ENCODE results near the gene TMEM207.

The TMEM207 gene

DNA sequence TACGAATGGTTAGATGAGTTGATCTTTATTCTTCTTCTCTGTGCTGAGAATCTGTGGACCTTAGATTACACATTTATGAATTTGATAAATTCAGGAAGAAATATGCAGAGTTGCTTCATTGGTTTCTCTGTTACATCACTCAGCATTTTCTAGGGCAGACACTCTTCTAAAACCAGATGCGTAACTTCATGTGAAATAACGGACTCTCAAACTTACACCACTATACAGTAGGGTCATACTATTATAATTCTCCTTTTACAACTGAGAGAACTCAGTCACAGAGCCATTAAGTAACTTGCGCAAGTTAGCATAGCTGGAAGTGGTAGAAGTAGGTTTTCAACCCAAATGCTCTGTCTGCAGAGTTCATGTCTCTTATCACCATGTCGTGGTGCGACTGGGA lies 5.7 kb downstream of the TMEM207 start:
- DNase-seq (ENCODE audit: low read depth in 3 of 3) = no peak

DNA sequence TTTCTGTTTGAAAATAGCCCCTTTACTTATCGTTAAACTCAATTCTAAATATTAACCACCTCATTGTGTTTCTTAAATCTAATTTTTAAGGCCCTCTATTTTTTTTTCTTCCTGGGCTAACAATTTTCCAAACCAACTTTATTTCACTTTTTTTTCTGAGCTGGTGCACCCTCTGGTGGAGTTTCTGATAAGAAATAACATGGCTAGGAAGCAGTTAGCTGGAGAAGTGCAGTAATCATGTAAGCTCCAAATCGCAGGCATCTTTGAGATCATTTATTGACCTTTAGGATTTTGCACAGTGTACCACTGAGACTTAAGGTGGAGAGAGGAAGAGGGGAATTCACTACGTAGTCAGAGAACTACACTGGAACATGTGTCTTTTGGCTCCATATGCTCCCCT lies 6.4 kb downstream of the TMEM207 start:
- DNase-seq (ENCODE audit: low read depth in 3 of 3) = no peak

DNA sequence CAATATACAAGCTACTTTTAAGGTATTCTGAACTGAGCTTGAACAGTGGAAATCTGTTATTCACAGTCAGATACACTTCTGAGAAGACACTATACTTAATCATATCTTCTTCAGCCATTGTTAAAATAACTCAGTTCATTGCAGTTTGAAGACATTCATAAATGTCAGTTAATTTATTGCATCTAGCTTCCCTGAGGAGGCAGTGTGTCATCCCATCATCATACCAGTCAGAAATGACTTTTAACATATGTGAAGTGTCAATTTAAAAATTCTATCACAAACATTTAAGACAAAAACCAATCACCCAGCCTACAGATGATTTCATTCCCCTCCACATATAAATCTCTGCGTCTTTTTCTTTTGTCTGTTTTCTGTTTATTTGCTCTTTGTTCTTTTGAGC lies 7.5 kb downstream of the TMEM207 start:
- no peak for DNase-seq (ENCODE audit: low read depth in 3 of 3)

DNA sequence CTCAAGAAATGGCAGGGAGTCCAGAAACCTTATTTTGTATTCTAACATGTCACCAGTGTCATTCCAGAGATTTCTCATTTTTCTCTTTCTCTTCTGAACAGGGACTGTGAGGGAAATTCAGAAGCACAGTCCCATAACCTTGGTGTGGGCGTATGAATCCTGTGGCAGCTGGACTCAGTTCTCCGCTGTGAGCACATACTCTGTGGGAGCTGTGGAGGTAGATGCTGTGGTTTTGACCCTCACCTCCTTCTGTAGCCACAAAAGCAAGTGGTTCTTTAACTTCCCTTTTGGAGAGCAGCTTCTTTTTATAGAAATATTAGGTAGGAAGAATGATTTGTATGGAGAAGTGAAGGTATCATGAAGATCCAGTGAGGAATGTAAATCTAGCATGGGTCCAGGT lies 13.4 kb downstream of the TMEM207 start:
- DNase-seq (ENCODE audit: low read depth in 3 of 3) = no peak

DNA sequence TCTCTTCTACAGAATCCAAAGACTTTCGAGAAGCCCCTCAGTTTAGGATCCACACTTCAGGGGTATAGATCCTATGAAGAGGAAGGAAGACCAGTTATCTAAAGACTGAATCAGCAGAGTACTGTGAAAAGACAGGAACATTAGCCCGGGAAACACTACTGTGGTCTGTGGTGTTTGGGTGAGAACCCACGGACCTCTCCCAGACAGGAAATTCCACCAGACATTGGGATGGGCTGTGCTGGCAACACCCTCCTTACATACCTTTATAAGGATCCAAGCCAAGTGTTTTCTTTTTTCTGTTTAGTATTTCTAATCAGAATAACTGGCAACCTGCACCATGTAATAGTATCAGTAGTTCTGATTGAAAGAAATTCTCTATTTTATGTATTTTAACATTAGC lies 14.1 kb downstream of the TMEM207 start:
- no peak for DNase-seq (ENCODE audit: low read depth in 3 of 3)

DNA sequence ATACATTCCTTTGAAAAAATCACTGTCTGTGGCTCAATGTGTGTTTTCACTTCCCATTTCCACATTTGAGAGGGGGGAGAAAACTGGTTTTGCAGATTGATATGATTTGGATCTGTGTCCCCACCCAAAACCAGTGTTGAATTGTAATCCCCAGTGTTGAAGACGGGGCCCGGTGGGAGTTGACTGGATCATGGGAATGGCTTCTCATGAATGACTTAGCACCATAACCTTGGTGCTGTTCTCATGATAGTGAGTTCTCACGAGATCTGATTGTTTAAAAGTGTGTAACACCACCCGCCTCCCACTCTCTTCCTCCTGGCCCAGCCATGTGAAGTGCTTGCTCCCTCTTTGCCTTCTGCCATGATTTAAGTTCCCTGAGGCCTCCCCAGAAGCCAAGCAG lies 16.1 kb downstream of the TMEM207 start:
- no peak for DNase-seq (ENCODE audit: low read depth in 3 of 3)

DNA sequence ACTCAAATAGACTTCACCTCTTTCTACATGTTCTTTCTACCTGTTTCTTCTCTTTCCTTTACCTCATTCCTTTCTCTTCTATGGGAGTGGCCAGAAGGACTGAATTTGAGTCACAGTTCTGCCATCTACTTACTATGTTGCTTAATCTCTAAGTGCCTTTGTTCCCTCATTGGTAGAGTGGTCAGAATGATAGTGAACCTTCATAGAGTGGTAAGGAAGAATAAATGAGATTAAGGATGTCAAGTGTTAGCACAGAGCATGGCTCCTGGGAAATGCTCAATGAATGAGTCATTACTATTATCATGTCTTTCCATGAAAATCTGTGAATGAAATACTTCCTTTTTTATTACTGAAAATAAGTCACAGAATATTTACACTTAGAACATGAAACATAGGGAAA lies 17.5 kb downstream of the TMEM207 start:
- no peak for DNase-seq (ENCODE audit: low read depth in 3 of 3)

DNA sequence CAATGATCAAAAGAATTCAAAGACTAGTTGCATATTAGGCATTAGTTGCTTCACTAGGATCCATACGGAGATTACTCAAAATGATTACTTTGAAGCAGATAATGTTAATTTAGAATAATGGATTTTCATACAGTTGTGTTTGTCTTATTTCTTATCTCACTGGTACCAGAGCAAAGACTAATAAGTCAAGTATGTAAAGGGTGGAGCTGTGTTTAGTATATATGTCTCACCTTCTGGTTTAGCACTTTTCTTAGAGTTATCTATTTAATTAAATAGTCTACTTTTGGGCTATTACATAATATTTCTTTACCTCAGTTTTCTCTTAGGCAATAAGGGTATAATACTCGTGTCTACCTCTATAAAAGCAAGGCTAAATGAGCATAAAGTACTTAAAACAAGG lies 18.8 kb downstream of the TMEM207 start:
- no peak for DNase-seq (ENCODE audit: low read depth in 3 of 3)

DNA sequence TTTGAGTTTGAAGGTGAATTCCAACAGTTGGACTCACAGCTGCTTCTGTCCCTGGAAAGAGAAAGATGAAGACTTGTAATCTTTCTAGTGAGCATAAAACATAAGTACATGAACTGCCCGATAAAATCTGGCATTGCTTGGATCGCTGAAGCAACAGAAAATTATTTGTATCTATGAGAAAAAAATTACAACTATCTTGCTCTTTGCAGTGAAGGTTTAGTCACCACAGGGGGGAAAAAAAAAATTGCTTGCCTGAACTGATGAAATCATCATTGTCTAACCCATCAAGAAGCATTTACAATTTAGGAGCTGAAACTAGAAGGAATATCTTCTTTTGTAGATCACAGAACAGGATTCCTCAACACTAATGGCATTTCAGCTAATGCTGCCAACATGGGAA lies 20.0 kb downstream of the TMEM207 start:
- no peak for DNase-seq (ENCODE audit: low read depth in 3 of 3)

DNA sequence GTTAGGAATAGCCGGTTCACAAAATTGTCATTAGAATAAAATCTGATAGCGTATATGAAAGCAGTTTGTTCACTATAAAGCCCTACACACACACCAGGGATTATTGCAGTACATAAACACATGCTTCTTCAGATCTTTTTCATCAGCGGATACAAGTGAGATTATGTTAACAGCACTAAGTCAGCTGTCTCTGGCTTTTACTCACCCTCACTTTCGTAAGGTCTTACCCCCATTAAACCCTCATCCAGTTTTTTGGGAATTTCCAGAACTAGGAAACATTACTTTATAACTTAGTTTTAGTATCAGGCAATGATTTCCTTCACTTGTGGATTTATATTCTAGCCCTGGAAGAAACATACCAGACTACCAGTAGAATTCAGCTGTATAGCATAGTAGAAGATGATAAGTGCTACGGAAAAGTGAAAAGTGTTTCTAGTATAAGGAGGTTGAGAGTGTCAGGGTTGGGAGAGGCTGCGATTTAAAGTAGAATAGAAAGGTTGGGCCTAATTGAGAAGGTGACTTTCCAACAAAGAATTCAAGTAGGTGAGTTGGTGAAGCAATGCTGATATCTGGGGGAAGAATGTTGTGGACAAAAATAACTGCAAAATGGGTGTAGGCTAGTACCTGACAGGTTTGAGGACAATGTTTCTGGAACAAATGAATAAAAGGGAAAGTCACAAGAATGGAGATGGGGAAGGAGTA lies 22.7 kb downstream of the TMEM207 start:
- no peak for DNase-seq (ENCODE audit: low read depth in 3 of 3)

DNA sequence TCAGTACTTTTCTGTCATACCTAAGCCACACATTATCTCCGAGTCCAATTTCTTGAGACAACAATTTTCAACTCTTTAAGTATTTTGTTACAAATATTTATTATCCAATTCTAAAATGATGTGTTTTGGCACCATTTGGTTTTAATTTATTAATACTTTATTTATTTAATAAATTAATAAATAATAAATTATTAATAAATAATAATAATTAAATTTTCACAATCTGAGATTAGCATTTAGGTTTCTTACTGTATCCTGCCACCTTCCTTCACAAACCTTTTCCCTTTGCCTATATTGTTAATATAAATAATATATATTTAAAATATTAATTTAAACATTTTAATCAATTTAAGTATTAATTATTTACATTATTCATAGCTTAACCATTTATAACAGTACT lies 23.9 kb downstream of the TMEM207 start:
- no peak for DNase-seq (ENCODE audit: low read depth in 3 of 3)

DNA sequence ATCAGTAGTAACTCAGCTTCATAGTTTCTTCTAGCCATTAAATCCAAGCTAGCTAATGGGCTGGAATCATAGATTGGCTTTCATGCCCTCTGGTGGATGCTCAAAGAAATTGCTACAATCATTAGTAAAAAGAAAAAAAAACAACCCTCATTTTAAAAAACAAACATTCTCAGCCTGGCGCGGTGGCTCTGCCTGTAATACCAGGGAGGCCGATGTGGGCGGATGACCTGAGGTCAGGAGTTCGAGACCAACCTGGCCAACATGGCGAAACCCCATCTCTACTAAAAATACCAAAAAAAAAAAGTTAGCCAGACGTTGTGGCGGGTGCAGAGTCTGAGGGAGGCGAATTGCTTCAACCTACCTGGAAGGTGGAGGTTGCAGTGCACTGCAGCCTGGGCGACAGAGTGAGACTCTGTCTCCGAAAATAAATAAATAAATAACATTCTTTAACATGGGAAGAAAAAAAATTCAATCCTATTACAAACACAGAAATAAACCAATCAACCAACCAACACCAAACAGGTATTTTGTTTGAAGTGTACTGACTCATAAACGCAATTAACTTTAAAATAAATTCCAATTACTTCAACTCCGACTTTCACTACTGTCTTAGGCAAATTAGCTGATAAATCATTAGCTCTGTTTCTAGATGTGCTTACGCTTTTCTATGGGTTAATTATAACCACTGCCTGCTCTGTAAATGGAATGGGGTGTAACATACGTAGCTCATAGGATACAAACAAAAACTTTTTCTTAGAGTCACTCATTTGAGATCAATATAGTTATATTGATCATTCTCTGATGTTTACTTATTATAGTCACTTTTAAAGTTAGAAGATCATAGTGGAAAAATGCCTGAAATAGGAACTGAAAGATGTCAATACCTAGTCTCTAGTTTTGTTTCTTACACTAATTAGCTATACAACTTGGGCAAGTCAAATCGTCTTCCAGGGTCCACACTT lies 24.9 kb downstream of the TMEM207 start:
- DNase-seq (ENCODE audit: low read depth in 3 of 3) = peak in 1 of 3 experiments; percentile 31

DNA sequence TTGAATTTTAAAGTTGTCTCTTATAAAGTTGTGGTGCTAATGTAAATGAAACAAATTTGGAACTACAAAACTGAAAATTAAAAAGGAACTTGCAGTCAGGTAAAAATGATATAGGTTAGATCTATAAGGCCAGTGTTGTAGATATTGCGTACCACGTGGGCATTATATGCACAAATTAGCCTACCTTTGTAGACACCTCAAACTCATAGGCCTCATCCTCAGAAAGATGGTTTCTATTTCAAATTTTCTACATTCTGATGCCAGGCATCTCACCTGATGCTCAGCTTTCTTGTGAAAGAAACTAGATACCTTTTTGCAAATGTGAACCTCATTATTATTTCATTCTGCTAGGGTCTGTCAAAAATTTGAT lies 25.6 kb downstream of the TMEM207 start:
- no peak for DNase-seq (ENCODE audit: low read depth in 3 of 3)

DNA sequence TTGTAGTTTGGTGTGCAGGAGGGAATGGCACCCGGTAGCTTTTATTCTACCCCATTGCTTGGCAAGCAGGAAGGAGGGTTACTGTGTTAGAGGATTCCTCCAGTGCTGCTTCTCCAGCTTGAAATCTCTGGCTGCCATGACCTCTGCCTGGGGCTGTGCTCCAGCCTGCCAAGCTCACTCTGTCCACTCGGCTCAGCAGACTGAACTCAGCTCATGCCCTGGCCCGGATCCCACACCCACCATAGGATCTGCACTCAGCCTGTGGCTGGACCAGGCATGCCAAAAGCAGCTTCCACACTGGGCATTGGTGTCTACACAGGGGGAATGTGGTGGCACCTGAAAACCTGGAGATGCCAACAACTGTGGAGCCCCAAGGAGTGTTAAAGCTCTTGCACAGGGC lies 35.4 kb downstream of the TMEM207 start:
- DNase-seq (ENCODE audit: low read depth in 3 of 3) = no peak

DNA sequence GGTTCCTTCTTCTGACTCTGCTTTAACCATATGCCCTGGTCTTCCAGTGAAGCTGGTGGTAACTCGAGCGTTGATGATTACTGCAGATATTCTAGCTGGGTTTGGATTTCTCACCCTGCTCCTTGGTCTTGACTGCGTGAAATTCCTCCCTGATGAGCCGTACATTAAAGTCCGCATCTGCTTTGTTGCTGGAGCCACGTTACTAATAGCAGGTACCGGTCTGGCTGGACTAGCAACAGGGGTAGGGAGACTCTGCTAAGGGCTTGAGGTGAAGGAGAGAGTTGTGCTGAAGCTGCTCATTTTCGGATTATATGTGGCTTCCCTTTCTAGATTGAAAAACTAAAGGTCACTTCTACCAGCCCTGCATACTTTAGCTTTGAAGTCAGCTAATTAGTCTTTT lies 45.0 kb downstream of the TMEM207 start:
- no peak for DNase-seq (ENCODE audit: low read depth in 3 of 3)

DNA sequence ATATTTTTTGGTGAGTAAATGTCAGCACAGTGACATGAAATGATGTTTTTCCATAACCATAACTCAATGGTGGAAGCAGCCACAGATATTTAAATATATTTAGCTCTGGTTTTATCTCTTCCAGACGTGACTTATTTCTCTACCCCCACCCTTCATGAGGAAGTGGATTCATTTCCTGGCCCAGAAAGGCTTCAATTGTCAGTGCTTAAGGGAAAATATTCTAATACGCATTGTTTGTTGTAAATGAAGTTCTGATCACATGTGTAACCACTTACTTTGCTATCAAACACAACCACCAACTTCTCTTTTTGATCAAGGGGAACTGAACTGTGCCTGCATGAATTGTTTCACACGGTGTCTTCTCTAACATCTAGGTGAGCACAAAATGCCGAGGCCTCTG lies 47.7 kb downstream of the TMEM207 start:
- no peak for DNase-seq (ENCODE audit: low read depth in 3 of 3)

DNA sequence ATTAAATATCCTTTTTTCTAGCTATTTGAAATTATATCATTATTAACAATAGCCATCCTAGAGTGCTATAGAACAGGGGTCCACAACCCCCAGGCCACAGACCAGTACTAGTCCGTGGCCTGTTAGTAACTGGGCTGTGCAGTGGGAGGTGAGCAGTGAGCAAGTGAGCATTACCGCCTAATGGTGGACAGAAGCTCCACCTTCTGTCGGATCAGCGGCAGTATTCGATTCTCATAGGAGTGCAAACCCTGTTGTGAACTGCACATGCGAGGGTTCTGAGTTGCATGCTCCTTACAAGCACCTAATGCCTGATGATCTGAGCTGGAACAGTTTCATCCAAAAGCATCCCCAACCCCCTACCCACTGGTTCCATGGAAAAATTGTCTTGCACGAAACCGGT lies 50.0 kb downstream of the TMEM207 start:
- DNase-seq (ENCODE audit: low read depth in 3 of 3) = no peak

DNA sequence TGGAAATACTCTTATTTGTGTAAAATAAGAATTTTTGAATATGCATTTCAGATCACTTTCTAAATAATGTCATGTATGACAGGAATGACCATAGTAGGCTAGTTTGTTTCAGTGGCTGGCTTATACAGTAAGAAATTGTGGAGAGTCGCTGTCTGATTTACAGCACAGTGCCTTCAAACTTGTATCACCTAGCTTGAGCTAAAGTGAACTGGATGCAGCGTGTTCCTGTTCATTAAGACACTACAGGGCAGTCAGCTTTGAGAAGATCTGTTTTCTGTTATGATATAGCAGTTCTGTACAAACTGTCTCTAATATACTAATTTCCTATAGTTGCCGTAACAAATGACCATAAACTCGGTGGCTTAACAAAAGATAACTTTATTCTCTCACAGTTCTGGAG lies 51.8 kb downstream of the TMEM207 start:
- no peak for DNase-seq (ENCODE audit: low read depth in 3 of 3)

DNA sequence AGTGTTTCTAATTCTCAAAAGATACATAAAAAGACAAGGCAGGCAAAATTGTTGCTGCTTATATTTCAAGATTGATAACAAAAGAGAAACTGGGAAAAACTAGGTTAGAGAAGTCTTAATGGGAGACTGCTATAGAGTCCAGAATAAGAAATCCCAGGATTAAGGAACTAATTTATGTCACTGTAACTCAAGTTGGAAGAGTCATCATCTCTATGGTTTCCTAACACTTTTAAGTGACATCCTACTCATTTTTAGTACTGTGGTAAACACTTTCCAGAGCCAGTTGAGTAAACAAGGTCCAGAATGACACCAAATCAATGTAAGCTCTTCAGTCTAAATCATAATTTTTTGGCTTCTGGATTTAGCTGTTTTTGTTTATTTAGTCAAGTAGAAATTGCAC lies 53.7 kb downstream of the TMEM207 start:
- DNase-seq (ENCODE audit: low read depth in 3 of 3) = no peak

DNA sequence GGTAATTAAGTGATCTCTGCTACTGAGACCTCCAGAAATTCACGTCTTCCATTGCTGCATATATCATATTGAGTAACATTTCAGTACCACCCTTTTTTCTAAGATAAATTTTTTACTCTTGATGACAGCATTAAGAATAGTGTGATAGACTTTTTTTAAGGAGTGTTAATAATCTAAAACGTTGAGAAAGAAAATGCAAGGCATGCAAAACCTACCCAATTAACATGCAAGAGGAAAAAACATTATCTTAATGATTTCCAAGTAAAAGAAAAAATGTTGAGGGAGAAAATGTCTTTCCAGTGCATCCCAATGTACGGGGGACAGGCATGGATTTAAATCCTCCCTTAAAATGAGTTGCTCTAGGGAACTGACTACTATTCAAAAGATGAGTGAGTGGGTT lies 61.0 kb downstream of the TMEM207 start:
- DNase-seq (ENCODE audit: low read depth in 3 of 3) = no peak

DNA sequence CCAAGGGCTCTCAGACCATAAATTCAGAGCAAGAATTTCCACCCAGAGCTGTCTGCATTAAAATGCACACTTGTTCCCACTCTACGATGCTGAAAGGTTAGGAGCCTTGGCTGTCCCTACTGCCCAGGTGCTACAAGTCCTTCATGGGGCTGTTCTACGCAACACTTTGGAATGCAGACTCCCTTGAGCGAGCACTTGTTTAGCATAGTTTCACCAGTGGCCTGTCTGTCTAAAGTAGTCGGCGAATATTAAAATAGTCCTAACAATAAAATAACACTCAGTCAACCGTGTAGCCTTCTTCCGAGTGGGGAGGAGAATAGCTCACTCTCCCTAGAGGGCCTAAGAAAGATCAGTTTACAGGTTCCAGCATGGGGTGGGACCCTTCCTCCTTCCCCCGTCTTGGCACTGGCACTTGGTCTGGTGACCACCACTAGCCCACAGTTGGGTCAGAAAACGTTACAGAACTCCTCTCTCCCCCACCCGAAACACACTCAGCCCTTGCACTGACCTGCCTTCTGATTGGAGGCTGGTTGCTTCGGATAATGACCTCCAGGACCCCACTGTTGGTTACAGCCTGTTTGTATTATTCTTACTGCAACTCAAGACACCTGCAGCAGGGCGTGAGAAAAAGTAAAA lies 62.0 kb downstream of the TMEM207 start, which contains the start of gene CLDN16:
Gene CLDN16, plus strand, starts transcription at position 586 of the 636 bp plus-strand sequence. CDS start 167 bp downstream, outside the sequence.
- no peak for DNase-seq (ENCODE audit: low read depth in 3 of 3)

Data from stimulated activated CD4-positive, alpha-beta T cell treated with anti-CD3 and anti-CD28 coated beads, TNF-alpha, amount 100 ng/mL, for 24 hours (primary cell).